HG03159 (cell line): ENCODE data around the gene ITGA3.
A peak's percentile ranks its signal among the peaks of the same experiment; 100 is the strongest.

Experiments
- ATAC-seq: cut with Tn5 transposase; IDR thresholded peaks from one replicate; pipeline ENCODE4 v1.9.1; 2021; ENCODE audit warnings: mild to moderate bottlenecking, moderate library complexity; ENCODE audit not compliant: unreplicated experiment

Gene ITGA3

GRCh38 chr17:50066995-50067394 lies 11.1 kb downstream of the ITGA3 start:
- no peak for ATAC-seq

- ATAC-seq: no peak
These were observed 12.1 kb downstream of the ITGA3 start for GRCh38 chr17:50067996-50068395.

DNA sequence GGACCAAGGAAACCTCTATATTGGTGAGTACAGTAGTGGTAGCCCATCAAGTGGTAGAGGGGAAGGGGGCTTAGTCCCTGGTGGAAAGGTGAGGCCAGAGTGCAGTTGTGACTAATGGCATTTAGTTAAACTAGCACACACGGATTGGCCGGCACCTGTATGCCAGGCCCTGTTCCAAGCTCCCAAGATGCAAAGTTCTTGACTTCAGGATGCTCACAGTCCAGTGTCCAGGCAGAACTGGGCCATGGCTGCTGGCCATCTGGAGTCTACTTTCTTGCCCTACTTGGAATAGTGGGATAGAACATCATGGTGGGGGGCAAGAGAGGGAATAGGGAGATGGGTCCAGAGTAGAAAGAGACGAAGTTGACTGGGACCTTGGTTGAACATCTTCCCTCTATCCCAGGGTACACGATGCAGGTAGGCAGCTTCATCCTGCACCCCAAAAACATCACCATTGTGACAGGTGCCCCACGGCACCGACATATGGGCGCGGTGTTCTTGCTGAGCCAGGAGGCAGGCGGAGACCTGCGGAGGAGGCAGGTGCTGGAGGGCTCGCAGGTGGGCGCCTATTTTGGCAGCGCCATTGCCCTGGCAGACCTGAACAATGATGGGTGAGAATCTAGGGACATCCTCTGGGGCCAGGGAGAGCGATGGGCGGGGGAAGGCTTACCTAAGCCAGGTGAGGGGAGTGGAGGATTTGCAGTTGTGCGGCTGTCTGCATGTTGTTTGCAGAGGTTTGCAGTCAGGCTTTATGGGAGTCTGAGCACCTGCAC lies 15.2 kb downstream of the ITGA3 start:
- ATAC-seq: no peak

DNA sequence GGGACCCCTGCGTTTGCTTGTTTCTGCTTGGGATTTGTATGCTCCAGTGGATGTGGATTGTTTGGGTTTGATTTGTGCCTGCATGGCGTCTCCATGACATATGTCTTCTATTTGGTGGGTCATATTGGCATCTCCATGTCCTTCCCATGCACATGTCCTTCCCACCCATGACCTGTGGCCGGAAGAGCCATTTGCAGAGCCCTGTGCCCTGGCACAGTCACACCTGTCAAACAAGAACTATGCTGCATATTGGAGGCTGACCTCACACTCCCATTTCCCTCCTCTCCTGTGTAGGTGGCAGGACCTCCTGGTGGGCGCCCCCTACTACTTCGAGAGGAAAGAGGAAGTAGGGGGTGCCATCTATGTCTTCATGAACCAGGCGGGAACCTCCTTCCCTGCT lies 15.8 kb downstream of the ITGA3 start:
- no peak for ATAC-seq

- ATAC-seq: no peak
These were observed 16.2 kb downstream of the ITGA3 start for GRCh38 chr17:50072130-50072529.

GRCh38 chr17:50072925-50073324 lies 17.0 kb downstream of the ITGA3 start:
- no peak for ATAC-seq

GRCh38 chr17:50074227-50074626 lies 18.3 kb downstream of the ITGA3 start:
- ATAC-seq: no peak

DNA sequence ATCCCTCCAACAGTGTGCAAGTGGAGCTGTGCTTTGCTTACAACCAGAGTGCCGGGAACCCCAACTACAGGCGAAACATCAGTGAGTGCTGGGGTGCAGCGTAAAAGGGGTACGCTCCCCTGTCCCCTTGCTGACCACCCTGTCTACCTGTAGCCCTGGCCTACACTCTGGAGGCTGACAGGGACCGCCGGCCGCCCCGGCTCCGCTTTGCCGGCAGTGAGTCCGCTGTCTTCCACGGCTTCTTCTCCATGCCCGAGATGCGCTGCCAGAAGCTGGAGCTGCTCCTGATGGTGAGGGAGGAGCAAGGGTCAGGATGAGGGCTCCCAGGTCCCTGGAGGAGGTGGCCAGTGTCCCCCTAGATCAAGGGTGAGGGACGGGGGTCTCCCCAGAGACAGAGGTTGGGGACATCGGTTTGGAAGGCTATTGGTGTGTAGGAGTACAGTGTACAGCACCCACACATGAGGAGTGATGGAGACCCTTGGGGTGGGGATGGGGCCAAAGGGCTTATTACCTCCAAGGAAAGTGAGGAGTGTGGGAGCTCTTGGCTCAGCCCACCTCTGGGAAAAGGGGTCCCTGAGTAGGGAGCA lies 19.6 kb downstream of the ITGA3 start:
- no peak for ATAC-seq

DNA sequence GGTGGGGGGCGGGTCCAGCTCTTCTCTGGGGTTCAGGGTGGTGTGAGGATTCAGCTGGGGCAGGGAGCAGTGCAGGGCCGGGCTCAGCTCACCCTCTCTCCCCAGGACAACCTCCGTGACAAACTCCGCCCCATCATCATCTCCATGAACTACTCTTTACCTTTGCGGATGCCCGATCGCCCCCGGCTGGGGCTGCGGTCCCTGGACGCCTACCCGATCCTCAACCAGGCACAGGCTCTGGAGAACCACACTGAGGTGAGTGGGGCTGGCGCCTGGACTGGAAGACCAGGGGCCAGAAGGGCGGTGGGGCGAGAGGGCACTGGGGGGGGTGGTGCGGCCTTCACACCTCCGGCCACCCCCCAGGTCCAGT lies 20.3 kb downstream of the ITGA3 start:
- no peak for ATAC-seq

GRCh38 chr17:50076591-50077235 lies 20.8 kb downstream of the ITGA3 start:
- ATAC-seq: no peak

DNA sequence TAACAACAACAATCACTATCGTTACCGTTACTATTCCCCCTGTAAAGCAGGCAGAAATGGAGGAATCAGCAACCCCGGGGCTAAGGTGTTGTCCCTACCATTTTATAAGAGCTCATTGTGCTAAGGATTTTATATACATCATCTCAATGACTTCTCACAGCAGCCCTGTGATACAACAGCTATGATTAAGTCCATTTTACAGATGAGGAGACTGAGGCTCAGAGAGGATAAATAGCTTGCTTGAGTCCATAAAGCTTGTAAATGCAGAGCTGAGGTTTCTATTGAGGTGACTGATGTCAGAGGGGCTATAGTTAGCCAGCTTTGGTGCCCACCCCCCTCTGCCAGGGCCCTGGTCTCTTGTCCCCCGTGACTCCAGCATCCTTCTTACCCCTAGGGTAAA lies 22.5 kb downstream of the ITGA3 start:
- ATAC-seq: no peak

GRCh38 chr17:50079334-50080095 lies 23.6 kb downstream of the ITGA3 start:
- no peak for ATAC-seq

GRCh38 chr17:50080096-50080480 lies 24.2 kb downstream of the ITGA3 start:
- no peak for ATAC-seq

- ATAC-seq: no peak
These were observed 24.9 kb downstream of the ITGA3 start for GRCh38 chr17:50080827-50081226.

GRCh38 chr17:50081757-50082156 lies 25.8 kb downstream of the ITGA3 start:
- no peak for ATAC-seq

DNA sequence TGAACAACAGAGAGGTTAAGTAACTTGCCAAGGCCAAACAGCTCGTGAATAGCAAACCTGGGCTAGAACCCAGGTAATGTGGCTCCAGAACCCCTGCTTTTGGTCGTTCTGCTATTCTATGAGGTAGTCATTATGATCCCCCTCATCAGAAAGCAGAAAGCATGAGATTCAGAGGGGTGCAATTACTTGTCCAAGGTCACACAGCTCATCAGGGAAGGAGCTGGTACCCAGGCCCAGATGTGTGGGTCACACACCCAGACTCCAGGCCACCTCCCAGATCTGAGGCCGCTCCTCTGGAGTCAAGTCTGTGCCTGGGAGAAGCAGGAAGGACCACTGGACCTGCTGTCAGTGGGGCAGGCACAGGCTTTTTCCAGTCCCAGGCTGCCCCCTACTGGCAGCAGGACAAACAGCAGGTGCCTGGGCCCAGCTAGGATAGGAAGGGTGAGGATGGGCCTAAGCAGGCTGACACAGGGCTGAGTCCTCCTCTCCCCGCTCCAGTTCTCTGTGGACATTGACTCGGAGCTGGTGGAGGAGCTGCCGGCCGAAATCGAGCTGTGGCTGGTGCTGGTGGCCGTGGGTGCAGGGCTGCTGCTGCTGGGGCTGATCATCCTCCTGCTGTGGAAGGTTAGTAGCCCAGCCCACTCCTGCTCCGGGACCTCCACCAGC lies 31.5 kb downstream of the ITGA3 start:
- peak; percentile 76 for ATAC-seq

GRCh38 chr17:50087912-50088405 lies 32.0 kb downstream of the ITGA3 start:
- ATAC-seq: no peak

- ATAC-seq: no peak
These were observed 33.3 kb downstream of the ITGA3 start for GRCh38 chr17:50088952-50089825.

DNA sequence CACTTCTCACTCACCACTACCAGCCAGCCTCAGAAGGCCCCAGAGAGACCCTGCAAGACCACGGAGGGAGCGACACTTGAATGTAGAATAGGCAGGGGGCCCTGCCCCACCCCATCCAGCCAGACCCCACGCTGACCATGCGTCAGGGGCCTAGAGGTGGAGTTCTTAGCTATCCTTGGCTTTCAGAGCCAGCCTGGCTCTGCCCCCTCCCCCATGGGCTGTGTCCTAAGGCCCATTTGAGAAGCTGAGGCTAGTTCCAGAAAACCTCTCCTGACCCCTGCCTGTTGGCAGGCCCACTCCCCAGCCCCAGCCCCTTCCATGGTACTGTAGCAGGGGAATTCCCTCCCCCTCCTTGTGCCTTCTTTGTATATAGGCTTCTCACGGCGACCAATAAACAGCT lies 34.2 kb downstream of the ITGA3 start:
- ATAC-seq: no peak
